Osteoblast (primary cell): ENCODE data around the gene LTB4R. TPM values are rescaled to one million over a fixed set of nuclear protein-coding genes. Genes with fewer than 3 reads are reported as not detected.
A peak's percentile ranks its signal among the peaks of the same experiment; 100 is the strongest.

Source experiments
- DNase-seq: peaks from one replicate; pipeline ENCODE4 v3.0.0; 2011; ENCODE audit warnings: low spot score, mixed read lengths; ENCODE audit not compliant: insufficient read length; ENCODE audit errors: missing footprints
- H2AFZ ChIP-seq: 2 replicates; pipeline ENCODE4 v1.6.0; 2011; ENCODE audit warnings: mild to moderate bottlenecking, low read length
- H3K27ac ChIP-seq: 2 replicates; pipeline ENCODE4 v1.5.1; 2011; ENCODE audit warnings: mild to moderate bottlenecking, low read depth, low read length, moderate library complexity
- H3K27me3 ChIP-seq: 2 replicates; pipeline ENCODE4 v1.6.0; 2012; ENCODE audit warnings: mild to moderate bottlenecking, control low read depth, inconsistent platforms, low read length, moderate library complexity; ENCODE audit not compliant: insufficient read depth
- H3K36me3 ChIP-seq: 2 replicates; pipeline ENCODE4 v1.5.1; 2011; ENCODE audit warnings: mild to moderate bottlenecking, low read length, control low read depth, moderate library complexity; ENCODE audit not compliant: insufficient read depth
- H3K4me1 ChIP-seq: 2 replicates; pipeline ENCODE4 v1.5.1; 2011; ENCODE audit warnings: mild to moderate bottlenecking, low read length, control low read depth, moderate library complexity; ENCODE audit not compliant: insufficient read depth
- H3K4me2 ChIP-seq: 2 replicates; pipeline ENCODE4 v1.6.0; 2011; ENCODE audit warnings: mild to moderate bottlenecking, low read length; ENCODE audit not compliant: insufficient read depth
- H3K4me3 ChIP-seq: fragments of 200-600 bp; sonication (generic); 3 replicates; pipeline ENCODE4 v1.5.1; 2012; ENCODE audit warnings: mild to moderate bottlenecking, low read length, inconsistent platforms; ENCODE audit not compliant: insufficient read depth
- H3K79me2 ChIP-seq: 2 replicates; pipeline ENCODE4 v1.6.0; 2012; ENCODE audit warnings: mild to moderate bottlenecking, low read length, control low read depth, inconsistent platforms; ENCODE audit not compliant: insufficient read depth
- H3K9me3 ChIP-seq: 2 replicates; pipeline ENCODE4 v1.5.1; 2011; ENCODE audit warnings: low read depth, low read length, control low read depth
- H4K20me1 ChIP-seq: 2 replicates; pipeline ENCODE4 v1.6.0; 2012; ENCODE audit warnings: mild to moderate bottlenecking, low read length, control low read depth; ENCODE audit not compliant: insufficient read depth
- total RNA-seq: library from RNA; depleted of rRNA; stranded (reverse); fragments of >200 nt; gene quantifications from 2 replicates; pipeline ENCODE4 v1.2.3, GENCODE V29; 2012
- TF ChIP-seq, protein P1 (sequence below): IDR thresholded peaks from 2 replicates; pipeline ENCODE4 v1.5.1; 2011; ENCODE audit warnings: mild to moderate bottlenecking, low read depth, low read length, moderate library complexity; ENCODE audit errors: extremely low read depth

The LTB4R gene
- total RNA-seq, 1 donor: 1.8 TPM

DNA sequence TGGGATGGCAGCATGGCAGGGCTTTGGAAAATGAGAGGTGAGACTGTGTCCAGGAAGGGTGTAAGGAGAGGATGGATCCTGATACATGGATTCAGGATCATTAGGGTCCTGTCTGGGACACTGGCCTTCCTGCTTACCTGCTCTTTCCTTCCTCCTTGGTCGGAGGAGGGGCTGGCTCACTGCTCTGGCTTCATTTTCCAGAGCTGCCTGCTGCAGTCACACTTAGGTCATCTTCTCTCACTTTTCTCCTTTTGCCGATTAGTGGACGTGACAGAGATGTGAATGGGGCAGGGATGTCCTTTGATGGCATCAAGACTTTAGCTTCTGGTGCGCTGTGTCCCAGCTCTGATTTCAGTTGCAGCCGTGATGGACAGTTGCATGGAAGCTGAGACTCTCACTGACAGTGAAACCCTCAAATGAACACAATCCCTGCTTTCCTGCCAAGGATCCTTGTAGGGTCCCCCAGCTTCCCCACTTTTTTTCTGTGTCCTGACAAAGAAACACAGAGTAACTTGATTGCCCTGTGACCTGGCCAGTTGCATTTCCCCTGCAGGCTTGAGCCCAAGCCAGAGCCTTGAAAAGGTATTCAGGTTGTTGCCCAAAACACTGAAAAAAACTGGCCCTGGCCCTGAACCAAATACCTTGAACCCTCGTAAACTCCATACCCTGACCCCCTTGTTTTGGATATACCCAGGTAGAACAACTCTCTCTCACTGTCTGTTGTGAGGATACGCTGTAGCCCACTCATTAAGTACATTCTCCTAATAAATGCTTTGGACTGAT lies 2.8 kb upstream of the LTB4R start:
- TF ChIP-seq, protein P1, sequence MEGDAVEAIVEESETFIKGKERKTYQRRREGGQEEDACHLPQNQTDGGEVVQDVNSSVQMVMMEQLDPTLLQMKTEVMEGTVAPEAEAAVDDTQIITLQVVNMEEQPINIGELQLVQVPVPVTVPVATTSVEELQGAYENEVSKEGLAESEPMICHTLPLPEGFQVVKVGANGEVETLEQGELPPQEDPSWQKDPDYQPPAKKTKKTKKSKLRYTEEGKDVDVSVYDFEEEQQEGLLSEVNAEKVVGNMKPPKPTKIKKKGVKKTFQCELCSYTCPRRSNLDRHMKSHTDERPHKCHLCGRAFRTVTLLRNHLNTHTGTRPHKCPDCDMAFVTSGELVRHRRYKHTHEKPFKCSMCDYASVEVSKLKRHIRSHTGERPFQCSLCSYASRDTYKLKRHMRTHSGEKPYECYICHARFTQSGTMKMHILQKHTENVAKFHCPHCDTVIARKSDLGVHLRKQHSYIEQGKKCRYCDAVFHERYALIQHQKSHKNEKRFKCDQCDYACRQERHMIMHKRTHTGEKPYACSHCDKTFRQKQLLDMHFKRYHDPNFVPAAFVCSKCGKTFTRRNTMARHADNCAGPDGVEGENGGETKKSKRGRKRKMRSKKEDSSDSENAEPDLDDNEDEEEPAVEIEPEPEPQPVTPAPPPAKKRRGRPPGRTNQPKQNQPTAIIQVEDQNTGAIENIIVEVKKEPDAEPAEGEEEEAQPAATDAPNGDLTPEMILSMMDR: peak; percentile 1
- Histone ChIP-seq H3K27ac (no peak overlapping the region), H3K9me3 (no peaks in the 10 kb centered on the region), H3K79me2 (no peaks in the 10 kb centered on the region), H3K4me3 (no peak overlapping the region), H4K20me1 (no peaks in the 10 kb centered on the region), H3K36me3 (peaks cover 25% of the 10 kb centered on the region), H3K4me2 (no peak overlapping the region), H3K4me1 (peaks cover 15% of the 10 kb centered on the region), H2AFZ (no peak overlapping the region), H3K27me3 (no peaks in the 10 kb centered on the region)
- peak; percentile 83 for DNase-seq

GRCh38 chr14:24309538-24310264 lies 1.6 kb upstream of the LTB4R start, which contains the start of gene LTB4R2:
TSS of gene LTB4R2 (plus strand) at chr14:24310140. CDS start at chr14:24310665, 525 bp downstream.
- no peaks in the 10 kb centered on the region for H3K79me2 ChIP-seq
- H3K4me3 ChIP-seq: peak within 1 kb of the TSS; percentile 63
- H3K9me3 ChIP-seq: no peaks in the 10 kb centered on the region
- no peaks in the 10 kb centered on the region for H4K20me1 ChIP-seq
- peak within 1 kb of the TSS; percentile 80 for H3K4me2 ChIP-seq
- no peak within 1 kb of the TSS for H3K27ac ChIP-seq
- H3K27me3 ChIP-seq: no peaks in the 10 kb centered on the region
- peak within 1 kb of the TSS; percentile 52 for H2AFZ ChIP-seq
- peaks cover 13% of the 10 kb centered on the region for H3K36me3 ChIP-seq
- TF ChIP-seq, protein P1: no peak
- peaks cover 15% of the 10 kb centered on the region for H3K4me1 ChIP-seq
- peak; percentile 47 for DNase-seq

- Histone ChIP-seq H3K36me3 (peaks cover 8% of the 10 kb centered on the region), H3K27ac (no peak overlapping the region), H3K79me2 (no peaks in the 10 kb centered on the region), H3K4me2 (peak overlapping the region; percentile 80), H2AFZ (no peak overlapping the region), H3K27me3 (no peaks in the 10 kb centered on the region), H3K4me1 (peaks cover 15% of the 10 kb centered on the region), H3K9me3 (no peaks in the 10 kb centered on the region), H3K4me3 (peak overlapping the region; percentile 63), H4K20me1 (no peaks in the 10 kb centered on the region)
- TF ChIP-seq, protein P1: no peak
- DNase-seq: no peak
These were observed 1.0 kb upstream of the LTB4R start for GRCh38 chr14:24310265-24310645.
